ENCODE data around the gene H6PD. TPM values are rescaled to one million over a fixed set of nuclear protein-coding genes. Genes with fewer than 3 reads are reported as not detected.
A peak's percentile ranks its signal among the peaks of the same experiment; 100 is the strongest.

H6PD gene
- total and polyA plus RNA-seq, 9 of the 15 experiments (the other 6 are each of a cell fraction or from before 2014, with no cell fraction given) = 0.04 to 2.5 (median 0.95) TPM

GRCh38 chr1:9267352-9267686 lies 32.7 kb downstream of the H6PD start:
- Histone ChIP-seq H3K4me1 (replicated peaks in 1 of 2; ENCODE audit: control insufficient read depth in 2 of 2, insufficient read depth in 2 of 2, low read length in 2 of 2) (peaks cover 0 to 17% of the 10 kb centered on the region in 2 experiments; a peak in 2 of 5 replicates), H4K20me1 (replicated peaks; ENCODE audit: control insufficient read depth, insufficient read depth, low read length) (peaks cover 42% of the 10 kb centered on the region), H3K9me1 (ENCODE audit: control insufficient read depth, insufficient read depth, low read length) (no peaks in the 10 kb centered on the region), H3K27me3 (ENCODE audit: control insufficient read depth in 2 of 2, insufficient read depth in 2 of 2, low read length in 2 of 2) (peaks cover 62 to 88% of the 10 kb centered on the region in 2 experiments), H3K4me2 (ENCODE audit: insufficient read depth, low read length) (no peak overlapping the region), H3K36me3 (ENCODE audit: control insufficient read depth, insufficient read depth, low read length) (no peaks in the 10 kb centered on the region), H3K9me3 (replicated peaks; ENCODE audit: control insufficient read depth, insufficient read depth, low read depth, low read length) (no peaks in the 10 kb centered on the region), H3K9ac (ENCODE audit: insufficient read depth in 1 of 2, low read depth in 2 of 2, low read length in 2 of 2) (no peak overlapping the region), H3K79me2 (ENCODE audit: control insufficient read depth, insufficient read depth, low read length) (no peaks in the 10 kb centered on the region), H2AFZ (ENCODE audit: low read depth, low read length) (no peak overlapping the region), H3K4me3 (no peak overlapping the region), H3K27ac (ENCODE audit: extremely low read depth, low read depth, low read length) (no peak overlapping the region)
- no peak for FAIRE-seq
- POLR2A ChIA-PET = interaction anchor here (1.0 to 1.1 kb wide), 2 partner anchors 23 to 224 kb away, joined by 4 to 6 read pairs; no protein-coding TSS in a partner anchor
- no peak for DNase-seq (ENCODE audit: extremely low read depth in 1 of 4, low spot score in 3 of 4)
- TF ChIP-seq CTCF (IDR thresholded peaks at IDR 0.05 in 2 of 3, conservative IDR thresholded peaks at IDR 0.05 in 1 of 3; ENCODE audit: insufficient read depth in 2 of 3, low read depth in 1 of 3, low read length in 3 of 3) (0 out of 6 replicates have a peak, but pooled peaks of 1 of the 3 experiments have one; percentile 7), ZNF785 (CRISPR knock-in tag; IDR thresholded peaks at IDR 0.05) (no peak), GABPB1 (CRISPR knock-in tag; IDR thresholded peaks at IDR 0.05) (0 out of 2 replicates have a peak, but pooled peaks have one; percentile 35), ZBTB43 (CRISPR knock-in tag; IDR thresholded peaks at IDR 0.05) (no peak), YBX1 (IDR thresholded peaks at IDR 0.05) (no peak), ZNF282 (CRISPR knock-in tag; IDR thresholded peaks at IDR 0.05) (0 out of 2 replicates have a peak, but pooled peaks have one; percentile 38), USF1 (CRISPR knock-in tag; IDR thresholded peaks at IDR 0.05) (no peak), ZNF668 (CRISPR knock-in tag; IDR thresholded peaks at IDR 0.05) (no peak)
- CTCF ChIA-PET (ENCODE audit: low intra/inter-chr PET ratio) = interaction anchor here (0.6 to 3.8 kb wide), 7 partner anchors 16 to 1921 kb away, joined by 3 to 32 read pairs (median 4); no protein-coding TSS in a partner anchor
- intact Hi-C loops (cut with micrococcal nuclease) = loop anchor here (1.0 to 5.0 kb wide), 3 partner anchors 22 to 224 kb away; no protein-coding TSS in a partner anchor
- no TSS peak for BruUV-seq (replicated peaks)
- in situ Hi-C loops (cut with MboI) = no loop called here
- 20% methylated on average over 7 of the region's 7 CpGs for WGBS (ENCODE audit: insufficient coverage, low coverage, missing lambda C conversion rate)
- peak; percentile 19 for ATAC-seq
